H9 (cell line): Measurements from ENCODE around the gene PYDC1. TPM values are rescaled to one million over a fixed set of nuclear protein-coding genes. Genes with fewer than 3 reads are reported as not detected.

Experiments
- DNase-seq: peaks from one replicate; pipeline ENCODE4 v3.0.0-alpha.2; 2017
- H2AFZ ChIP-seq: one replicate; pipeline ENCODE4 v1.6.1; 2013; ENCODE audit warnings: mild to moderate bottlenecking, low read length, control low read depth, moderate library complexity
- H2AK5ac ChIP-seq: 2 replicates; pipeline ENCODE4 v1.6.1; 2013; ENCODE audit warnings: low read length, control low read depth, mixed read lengths; ENCODE audit not compliant: insufficient read length
- H2BK120ac ChIP-seq: one replicate; pipeline ENCODE4 v1.6.1; 2013; ENCODE audit warnings: low read depth, mild to moderate bottlenecking, low read length, control low read depth, inconsistent platforms; ENCODE audit not compliant: poor library complexity, severe bottlenecking
- H2BK12ac ChIP-seq: 2 replicates; pipeline ENCODE4 v1.6.1; 2013; ENCODE audit warnings: low read length, control low read depth, mixed read lengths, low read depth; ENCODE audit not compliant: insufficient read length
- H2BK15ac ChIP-seq: 2 replicates; pipeline ENCODE4 v1.6.1; 2013; ENCODE audit warnings: low read depth, low read length, control low read depth
- H2BK20ac ChIP-seq: one replicate; pipeline ENCODE4 v1.6.1; 2013; ENCODE audit warnings: low read depth, mild to moderate bottlenecking, low read length, control low read depth, inconsistent platforms; ENCODE audit not compliant: poor library complexity, severe bottlenecking
- H2BK5ac ChIP-seq: 2 replicates; pipeline ENCODE4 v1.6.1; 2013; ENCODE audit warnings: low read length, control low read depth, mixed read lengths; ENCODE audit not compliant: insufficient read length
- H3K14ac ChIP-seq: 2 replicates; pipeline ENCODE4 v1.6.1; 2013; ENCODE audit warnings: low read length, control low read depth; ENCODE audit not compliant: insufficient read depth
- H3K18ac ChIP-seq: 2 replicates; pipeline ENCODE4 v1.6.1; 2013; ENCODE audit warnings: low read depth, mild to moderate bottlenecking, mixed read lengths, low read length, control low read depth; ENCODE audit not compliant: insufficient read length
- H3K23ac ChIP-seq: 2 replicates; pipeline ENCODE4 v1.6.1; 2013; ENCODE audit warnings: low read length, control low read depth, mixed read lengths, low read depth; ENCODE audit not compliant: insufficient read length
- H3K23me2 ChIP-seq: 2 replicates; pipeline ENCODE4 v1.6.1; 2013; ENCODE audit warnings: low read depth, mild to moderate bottlenecking, mixed read lengths, low read length, control low read depth; ENCODE audit not compliant: insufficient read length, poor library complexity, severe bottlenecking
- H3K27ac ChIP-seq: 2 replicates; pipeline ENCODE4 v1.5.1; 2013; ENCODE audit warnings: low read length, control low read depth, mixed read lengths, low read depth; ENCODE audit not compliant: insufficient read length
- H3K27me3 ChIP-seq: 2 replicates; pipeline ENCODE4 v1.6.1; 2013; ENCODE audit warnings: low read length, control low read depth, inconsistent platforms; ENCODE audit not compliant: insufficient read depth
- H3K4ac ChIP-seq: 2 replicates; pipeline ENCODE4 v1.6.1; 2013; ENCODE audit warnings: low read depth, mild to moderate bottlenecking, control low read depth, inconsistent platforms, low read length, moderate library complexity
- H3K4me1 ChIP-seq: 2 replicates; pipeline ENCODE4 v1.6.1; 2013; ENCODE audit warnings: low read length, control low read depth, inconsistent platforms; ENCODE audit not compliant: insufficient read depth
- H3K4me2 ChIP-seq: 2 replicates; pipeline ENCODE4 v1.6.1; 2013; ENCODE audit warnings: low read length, control low read depth, mixed read lengths; ENCODE audit not compliant: insufficient read length, insufficient read depth
- H3K56ac ChIP-seq: 2 replicates; pipeline ENCODE4 v1.6.1; 2013; ENCODE audit warnings: low read depth, mild to moderate bottlenecking, mixed read lengths, low read length, control low read depth; ENCODE audit not compliant: insufficient read length
- H3K79me1 ChIP-seq: 2 replicates; pipeline ENCODE4 v1.6.1; 2013; ENCODE audit warnings: low read depth, mild to moderate bottlenecking, moderate library complexity, low read length, control low read depth, inconsistent platforms; ENCODE audit not compliant: insufficient read depth, poor library complexity, severe bottlenecking
- H3K79me2 ChIP-seq: 2 replicates; pipeline ENCODE4 v1.6.1; 2013; ENCODE audit warnings: low read length, control low read depth, inconsistent platforms; ENCODE audit not compliant: insufficient read depth
- H3K9ac ChIP-seq: 2 replicates; pipeline ENCODE4 v1.6.1; 2013; ENCODE audit warnings: low read length, control low read depth, mixed read lengths; ENCODE audit not compliant: insufficient read length; ENCODE audit errors: extremely low read depth
- H3K9me3 ChIP-seq: one replicate; pipeline ENCODE4 v1.6.1; 2013; ENCODE audit warnings: low read depth, low read length, inconsistent platforms; ENCODE audit not compliant: control insufficient read depth
- H3T11ph ChIP-seq: one replicate; pipeline ENCODE4 v1.6.1; 2013; ENCODE audit warnings: mild to moderate bottlenecking, low read length, control low read depth, inconsistent platforms
- H4K20me1 ChIP-seq: one replicate; pipeline ENCODE4 v1.6.1; 2013; ENCODE audit not compliant: control insufficient read depth, insufficient read length, insufficient read depth
- H4K5ac ChIP-seq: 2 replicates; pipeline ENCODE4 v1.6.1; 2013; ENCODE audit warnings: low read depth, mild to moderate bottlenecking, mixed read lengths, low read length, control low read depth; ENCODE audit not compliant: insufficient read length
- H4K8ac ChIP-seq: replicated peaks from 2 replicates; pipeline ENCODE4 v1.6.1; 2013; ENCODE audit warnings: low read length, control low read depth, mixed read lengths, low read depth; ENCODE audit not compliant: insufficient read length
- H4K91ac ChIP-seq: 2 replicates; pipeline ENCODE4 v1.6.1; 2013; ENCODE audit warnings: low read depth, mild to moderate bottlenecking, moderate library complexity, mixed read lengths, low read length, control low read depth; ENCODE audit not compliant: insufficient read length
- H3K27ac Mint-ChIP-seq, 3 experiments: 2 replicates in 2 of 3; 3 replicates in 1 of 3; pipeline ENCODE4 v1.8.0; 2020 to 2021; ENCODE audit warnings: mixed read lengths in 3 of 3, mild to moderate bottlenecking in 1 of 3, moderate library complexity in 1 of 3
- H3K27me3 Mint-ChIP-seq: 2 replicates; pipeline ENCODE4 v1.8.0; 2021; ENCODE audit warnings: low read depth, mild to moderate bottlenecking, moderate library complexity, mixed read lengths
- H3K36me3 Mint-ChIP-seq, 3 experiments: 2 replicates in 2 of 3; 3 replicates in 1 of 3; pipeline ENCODE4 v1.8.0; 2020 to 2021; ENCODE audit warnings: low read depth in 3 of 3, mixed read lengths in 3 of 3; ENCODE audit not compliant: insufficient read depth in 1 of 3
- H3K4me1 Mint-ChIP-seq, 2 experiments: 2 replicates each; pipeline ENCODE4 v1.8.0; 2020; ENCODE audit warnings: mixed read lengths in 2 of 2
- H3K4me3 Mint-ChIP-seq, 2 experiments: 2 replicates in 1 of 2; 3 replicates in 1 of 2; pipeline ENCODE4 v1.8.0; 2020 to 2021; ENCODE audit warnings: mild to moderate bottlenecking in 2 of 2, mixed read lengths in 2 of 2, moderate library complexity in 1 of 2
- H3K9me3 Mint-ChIP-seq, 2 experiments: 2 replicates in 1 of 2; 3 replicates in 1 of 2; pipeline ENCODE4 v1.8.0; 2020; ENCODE audit warnings: mild to moderate bottlenecking in 2 of 2, mixed read lengths in 2 of 2, moderate library complexity in 1 of 2
- CTCF ChIP-seq: fragments of 200-600 bp; sonication (generic); conservative IDR thresholded peaks from 3 replicates; pipeline ENCODE4 v1.8.0; 2021; ENCODE audit warnings: antibody characterized with exemption, mild to moderate bottlenecking
- WGBS: extraction: QIAGEN DNeasy Blood & Tissue Kit; methylation state at CpG from one replicate; pipeline ENCODE4 v1.1.7; 2013; ENCODE audit warnings: missing lambda C conversion rate, low lambda C conversion rate, mixed read lengths; ENCODE audit not compliant: insufficient read length; ENCODE audit errors: extremely low coverage; 5-methylcytosine and 5-hydroxymethylcytosine counted together
- total RNA-seq: library from RNA; stranded (reverse); gene quantifications from 2 replicates; pipeline ENCODE4 v1.2.1, GENCODE V29; 2021

The PYDC1 gene
- total RNA-seq, 1 experiment from 2014 or later = 0.70 TPM

DNA sequence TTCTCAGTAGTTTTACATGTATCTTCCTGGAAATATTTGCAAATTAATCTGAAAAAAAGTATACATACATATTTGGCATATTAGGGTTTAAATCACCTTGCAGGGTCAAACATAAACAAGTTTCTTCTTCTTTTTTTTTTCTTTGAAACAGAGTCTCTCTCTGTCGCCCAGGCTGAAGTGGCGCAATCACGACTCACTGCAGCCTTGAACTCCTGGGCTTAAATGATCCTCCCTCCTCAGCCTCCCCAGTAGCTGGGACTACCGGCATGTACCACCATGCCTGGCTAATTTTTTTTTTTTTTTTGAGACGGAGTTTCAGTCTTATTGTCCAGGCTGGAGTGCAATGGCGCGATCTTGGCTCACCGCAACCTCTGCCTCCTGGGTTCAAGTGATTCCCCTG is 49.6 kb downstream of the PYDC1 start:
- no peak overlapping the region for H2BK120ac ChIP-seq
- H3K79me2 ChIP-seq = no peaks in the 10 kb centered on the region
- no peak overlapping the region for H3T11ph ChIP-seq
- H3K18ac ChIP-seq = no peak overlapping the region
- no peak overlapping the region for H3K23ac ChIP-seq
- Mint-ChIP-seq H3K4me1 (peaks cover 12 to 14% of the 10 kb centered on the region in 2 experiments), H3K9me3 (peaks cover 2 to 8% of the 10 kb centered on the region in 2 experiments; a peak in 2 of 5 replicates), H3K27me3 (peaks cover 4% of the 10 kb centered on the region; the same call in 1 of the 2 replicates), H3K4me3 (no peak overlapping the region), H3K27ac (no peak overlapping the region), H3K36me3 (no peaks in the 10 kb centered on the region)
- no peak overlapping the region for H4K91ac ChIP-seq
- no peak overlapping the region for H3K4ac ChIP-seq
- H4K5ac ChIP-seq = no peak overlapping the region
- no peak overlapping the region for H4K8ac ChIP-seq
- no peak overlapping the region for H2BK15ac ChIP-seq
- H3K27me3 ChIP-seq = no peaks in the 10 kb centered on the region
- H3K9me3 ChIP-seq = no peaks in the 10 kb centered on the region
- H3K79me1 ChIP-seq = no peaks in the 10 kb centered on the region
- H2AK5ac ChIP-seq = no peak overlapping the region
- H3K56ac ChIP-seq = no peak overlapping the region
- no peak overlapping the region for H2AFZ ChIP-seq
- H3K9ac ChIP-seq = no peak overlapping the region
- no peak overlapping the region for H2BK5ac ChIP-seq
- no peak for TF ChIP-seq CTCF
- H3K27ac ChIP-seq = no peak overlapping the region
- H4K20me1 ChIP-seq = no peaks in the 10 kb centered on the region
- H3K23me2 ChIP-seq = no peaks in the 10 kb centered on the region
- no peak overlapping the region for H3K4me2 ChIP-seq
- no peak overlapping the region for H3K14ac ChIP-seq
- no peaks in the 10 kb centered on the region for H3K4me1 ChIP-seq
- no peak overlapping the region for H2BK20ac ChIP-seq
- DNase-seq = no peak
- H2BK12ac ChIP-seq = no peak overlapping the region
- no CpG with 5 or more reads among the region's 8 CpGs for WGBS

Other genes with a start within 250 kb of the PYDC1 start
- 5.5 and 7.5 TPM in 2 replicates for gene HSD3B7, start 231.9 kb downstream of the PYDC1 start, total RNA-seq
- 9.7 and 11.0 TPM in 2 replicates for gene STX1B, start 206.5 kb downstream of the PYDC1 start, total RNA-seq
- gene STX4, start 183.6 kb downstream of the PYDC1 start, total RNA-seq = 31.1 and 32.3 TPM in 2 replicates
- gene ZNF668, start 142.9 kb downstream of the PYDC1 start, total RNA-seq = 18.6 and 19.6 TPM in 2 replicates
- 25.9 and 29.2 TPM in 2 replicates for gene ZNF646, start 142.7 kb downstream of the PYDC1 start, total RNA-seq
- gene PRSS53, start 128.2 kb downstream of the PYDC1 start, total RNA-seq = 2.8 and 3.6 TPM in 2 replicates
- gene VKORC1, start 122.3 kb downstream of the PYDC1 start, total RNA-seq = 93.9 and 94.5 TPM in 2 replicates
- gene BCKDK, start 108.7 kb downstream of the PYDC1 start, total RNA-seq = 55.7 and 57.0 TPM in 2 replicates
- gene KAT8, start 99.5 kb downstream of the PYDC1 start, total RNA-seq = 52.1 and 53.4 TPM in 2 replicates
- 64.0 and 65.0 TPM in 2 replicates for gene PRSS8, start 81.4 kb downstream of the PYDC1 start, total RNA-seq
- gene PRSS36, start 67.1 kb downstream of the PYDC1 start, total RNA-seq = 0.66 and 0.72 TPM in 2 replicates
- gene FUS, start 37.0 kb downstream of the PYDC1 start, total RNA-seq = 953 and 1,034 TPM in 2 replicates
- 37.5 and 38.5 TPM in 2 replicates for gene PYCARD, start 14.4 kb downstream of the PYDC1 start, total RNA-seq
- 1.2 and 1.3 TPM in 2 replicates for gene TRIM72, start 3.0 kb downstream of the PYDC1 start, total RNA-seq
- 0.18 and 0.33 TPM in 2 replicates for gene ITGAM, start 42.8 kb upstream of the PYDC1 start, total RNA-seq
- gene ITGAX, start 138.0 kb upstream of the PYDC1 start, total RNA-seq = 0.15 and 0.28 TPM in 2 replicates
- gene ITGAD, start 176.2 kb upstream of the PYDC1 start, total RNA-seq = not detected in 2 replicates
- not detected in 2 replicates for gene COX6A2, start 211.2 kb upstream of the PYDC1 start, total RNA-seq
- gene ZNF843, start 225.7 kb upstream of the PYDC1 start, total RNA-seq = 0.22 and 0.37 TPM in 2 replicates
- 18.5 and 18.7 TPM in 2 replicates for gene ARMC5, start 242.4 kb upstream of the PYDC1 start, total RNA-seq